Measurements from ENCODE around the gene FAM177A1.
"Not testable (repeated sequence)": the region's sequence is repeated elsewhere in the genome, so short reads cannot be mapped to it uniquely, and the experiment has no call there.

Gene FAM177A1

GRCh38 chr14:35065731-35066130 is 19.7 kb downstream of the FAM177A1 start:
- DNase-seq = not testable (repeated sequence)

GRCh38 chr14:35068238-35069012 is 22.4 kb downstream of the FAM177A1 start:
- no peak for DNase-seq

- DNase-seq = no peak
Measured at GRCh38 chr14:35072226-35072625, 26.2 kb downstream of the FAM177A1 start.

- DNase-seq = no peak
Measured at GRCh38 chr14:35073486-35073885, 27.4 kb downstream of the FAM177A1 start.

GRCh38 chr14:35078082-35078481 is 32.0 kb downstream of the FAM177A1 start:
- no peak for DNase-seq

GRCh38 chr14:35079742-35080141 is 33.7 kb downstream of the FAM177A1 start:
- DNase-seq = no peak

- DNase-seq = no peak
Measured at GRCh38 chr14:35083530-35084150, 37.6 kb downstream of the FAM177A1 start.

GRCh38 chr14:35085441-35085840 is 39.4 kb downstream of the FAM177A1 start:
- DNase-seq = no peak

GRCh38 chr14:35088514-35088913 is 42.4 kb downstream of the FAM177A1 start:
- DNase-seq = no peak

GRCh38 chr14:35094645-35095044 is 48.6 kb downstream of the FAM177A1 start:
- DNase-seq = not testable (repeated sequence)

- no peak for DNase-seq
Measured at GRCh38 chr14:35107866-35108265, 61.8 kb downstream of the FAM177A1 start.

- no peak for DNase-seq
Measured at GRCh38 chr14:35112641-35113040, 66.6 kb downstream of the FAM177A1 start.

GRCh38 chr14:35113308-35113950 is 67.4 kb downstream of the FAM177A1 start:
- DNase-seq = no peak

GRCh38 chr14:35114036-35114435 is 68.0 kb downstream of the FAM177A1 start:
- DNase-seq = no peak

- no peak for DNase-seq
Measured at GRCh38 chr14:35116242-35116641, 70.2 kb downstream of the FAM177A1 start.

- no peak for DNase-seq
Measured at GRCh38 chr14:35117112-35117511, 71.0 kb downstream of the FAM177A1 start.

GRCh38 chr14:35121026-35121886 is 75.2 kb downstream of the FAM177A1 start:
- DNase-seq = peak; percentile 36

GRCh38 chr14:35121887-35122695 is 76.0 kb downstream of the FAM177A1 start, which contains the start of the genes PPP2R3C and PRORP:
TSS of gene PPP2R3C (minus strand) at chr14:35121990. CDS start at chr14:35121959, 31 bp downstream.
TSS of gene PRORP (plus strand) at chr14:35122552. CDS start at chr14:35123246, 694 bp downstream.
- peak; percentile 95 for DNase-seq

GRCh38 chr14:35122696-35123387 is 76.8 kb downstream of the FAM177A1 start:
- no peak for DNase-seq

GRCh38 chr14:35123388-35123703 is 77.3 kb downstream of the FAM177A1 start:
- no peak for DNase-seq

- no peak for DNase-seq
Measured at GRCh38 chr14:35124127-35124526, 78.1 kb downstream of the FAM177A1 start.
